HCT116 (cell line): ENCODE measurements around the gene SLC7A10. TPM values are rescaled to one million over a fixed set of nuclear protein-coding genes. Genes with fewer than 3 reads are reported as not detected.

Experiments used
- ATAC-seq: fragments of 200-7000 bp; cut with Tn5 transposase; 2 replicates; pipeline ENCODE4 v1.9.1; 2020; ENCODE audit warnings: mild to moderate bottlenecking, moderate library complexity
- BruUV-seq: library from RNA; stranded (reverse); fragments of 400-500 nt; replicated peaks from 2 replicates; lab custom pipeline; 2021; lab: Mats Ljungman, UMichigan
- CTCF ChIA-PET: fragments of 300-600 bp; sonication (Branson Sonifier 250); formaldehyde crosslinking; loops from one replicate; lab custom pipeline; 2021; ENCODE audit warnings: antibody characterized with exemption; lab: Charles Lee
- POLR2A ChIA-PET: fragments of 300-600, 350-600 bp; sonication (Branson Sonifier 250); formaldehyde crosslinking; loops from one replicate; lab custom pipeline; 2021; ENCODE audit warnings: antibody characterized with exemption; lab: Charles Lee
- RAD21 ChIA-PET, 2 experiments: fragments of 300-600 bp; sonication (Branson Sonifier 250); formaldehyde crosslinking; loops; one replicate each; lab custom pipeline; 2023; ENCODE audit warnings: low total read pairs in 2 of 2; ENCODE audit not compliant: uncharacterized antibody in 2 of 2, unreplicated experiment in 2 of 2, low non-redundant PET in 1 of 2; lab: Charles Lee
- DNase-seq: peaks from one replicate; pipeline ENCODE4 v3.0.0-alpha.2; 2010; ENCODE audit warnings: low read depth, low spot score
- H2AFZ ChIP-seq: fragments of 200-600 bp; shearing (Covaris generic), sonication (generic); 2 replicates; pipeline ENCODE4 v1.6.1; 2017; ENCODE audit warnings: low read depth, mixed run types, mixed read lengths, antibody characterized with exemption, low read length; ENCODE audit not compliant: poor library complexity, severe bottlenecking
- H3K27ac ChIP-seq: 2 replicates; pipeline ENCODE4 v1.5.1; 2012; ENCODE audit warnings: low read depth, low read length
- H3K27me3 ChIP-seq: fragments of 200-600 bp; sonication (generic); 2 replicates; pipeline ENCODE4 v1.6.1; 2016; ENCODE audit warnings: mixed run types, low read length, mixed read lengths; ENCODE audit not compliant: insufficient read depth
- H3K36me3 ChIP-seq, 2 experiments: fragments of 200-500 bp in 1 of 2; fragments of 200-600 bp in 1 of 2; sonication (Bioruptor generic) in 1 of 2; sonication (generic) in 1 of 2; 2 replicates each; pipeline versions ENCODE4 v1.5.1 to v1.6.1; 2014 to 2016; ENCODE audit warnings: low read length in 2 of 2, inconsistent platforms in 1 of 2, mixed read lengths in 1 of 2, mixed run types in 1 of 2; ENCODE audit not compliant: insufficient read depth in 2 of 2, control insufficient read depth in 1 of 2
- H3K4me1 ChIP-seq, 2 experiments: fragments of 200-600 bp in 1 of 2; sonication (generic) in 1 of 2; 2 replicates each; pipeline versions ENCODE4 v1.5.1 to v1.6.1; 2012 to 2017; ENCODE audit warnings: low read length in 2 of 2, inconsistent platforms in 1 of 2, mild to moderate bottlenecking in 1 of 2, mixed read lengths in 1 of 2, mixed run types in 1 of 2, moderate library complexity in 1 of 2; ENCODE audit not compliant: insufficient read depth in 2 of 2, control insufficient read depth in 1 of 2
- H3K4me2 ChIP-seq: fragments of 200-600 bp; sonication (generic); 2 replicates; pipeline ENCODE4 v1.6.1; 2017; ENCODE audit warnings: mixed run types, low read length, mixed read lengths
- H3K4me3 ChIP-seq, 2 experiments: fragments of 200-600 bp in 1 of 2; sonication (generic) in 1 of 2; replicated peaks in 1 of 2; 2 replicates each; pipeline ENCODE4 v1.5.1; 2011 to 2016; ENCODE audit warnings: low read length in 2 of 2, control low read depth in 1 of 2, low read depth in 1 of 2, mild to moderate bottlenecking in 1 of 2, mixed read lengths in 1 of 2, mixed run types in 1 of 2
- H3K79me2 ChIP-seq: fragments of 200-600 bp; sonication (generic); 2 replicates; pipeline ENCODE4 v1.6.1; 2017; ENCODE audit warnings: mild to moderate bottlenecking, mixed run types, low read length, moderate library complexity, mixed read lengths; ENCODE audit not compliant: insufficient read depth
- H3K9ac ChIP-seq: fragments of 200-600 bp; sonication (generic); 2 replicates; pipeline ENCODE4 v1.6.1; 2016; ENCODE audit warnings: low read length, mixed read lengths
- H3K9me2 ChIP-seq: fragments of 200-600 bp; sonication (generic), shearing (Covaris generic); 2 replicates; pipeline ENCODE4 v1.6.1; 2017; ENCODE audit warnings: mixed run types, mild to moderate bottlenecking, moderate library complexity; ENCODE audit not compliant: insufficient read depth
- H3K9me3 ChIP-seq, 2 experiments: fragments of 200-500 bp in 1 of 2; fragments of 200-600 bp in 1 of 2; sonication (Bioruptor generic) in 1 of 2; sonication (generic) in 1 of 2; 2 replicates each; pipeline ENCODE4 v1.6.1; 2014 to 2017; ENCODE audit warnings: low read length in 2 of 2, mixed read lengths in 2 of 2, inconsistent platforms in 1 of 2, low read depth in 1 of 2, mild to moderate bottlenecking in 1 of 2, mixed run types in 1 of 2, moderate library complexity in 1 of 2; ENCODE audit not compliant: control insufficient read depth in 1 of 2, insufficient read depth in 1 of 2
- H4K20me1 ChIP-seq: fragments of 200-600 bp; sonication (generic), shearing (Covaris generic); 2 replicates; pipeline ENCODE4 v1.6.1; 2017; ENCODE audit warnings: mixed run types, mild to moderate bottlenecking, moderate library complexity; ENCODE audit not compliant: insufficient read depth
- CBX3 ChIP-seq: IDR thresholded peaks from 2 replicates; pipeline ENCODE4 v1.6.1; 2012; ENCODE audit warnings: low read depth
- CEBPB ChIP-seq: IDR thresholded peaks from 2 replicates; pipeline ENCODE4 v1.6.1; 2012; ENCODE audit warnings: low read depth
- CTCF ChIP-seq, 3 experiments: fragments of 200-600 bp in 1 of 3; sonication (generic) in 1 of 3; IDR thresholded peaks in 2 of 3; conservative IDR thresholded peaks in 1 of 3; 2 replicates each; pipeline ENCODE4 v1.5.1; 2012 to 2017; ENCODE audit warnings: low read depth in 2 of 3, low read length in 2 of 3, antibody characterized with exemption in 1 of 3, borderline replicate concordance in 1 of 3, control low read depth in 1 of 3, mild to moderate bottlenecking in 1 of 3, mixed read lengths in 1 of 3, mixed run types in 1 of 3, moderate library complexity in 1 of 3; ENCODE audit not compliant: insufficient read depth in 1 of 3
- EGR1 ChIP-seq: IDR thresholded peaks from 2 replicates; pipeline ENCODE4 v1.6.1; 2012; ENCODE audit warnings: low read depth
- ELF1 ChIP-seq: IDR thresholded peaks from 2 replicates; pipeline ENCODE4 v1.6.1; 2012; ENCODE audit warnings: low read depth, borderline replicate concordance
- EZH2 ChIP-seq: fragments of 200-600 bp; sonication (generic); IDR thresholded peaks from 2 replicates; pipeline ENCODE4 v1.6.1; 2017; ENCODE audit warnings: antibody characterized with exemption, mixed run types
- EZH2phosphoT487 ChIP-seq: fragments of 200-600 bp; IDR thresholded peaks from 2 replicates; pipeline ENCODE4 v1.6.1; 2018; ENCODE audit warnings: antibody characterized with exemption, borderline replicate concordance
- FOSL1 ChIP-seq: IDR thresholded peaks from 2 replicates; pipeline ENCODE4 v1.6.1; 2012; ENCODE audit warnings: low read depth
- JUND ChIP-seq: IDR thresholded peaks from 2 replicates; pipeline ENCODE4 v1.6.1; 2012
- MAX ChIP-seq: IDR thresholded peaks from 2 replicates; pipeline ENCODE4 v1.6.1; 2012
- RAD21 ChIP-seq: IDR thresholded peaks from 2 replicates; pipeline ENCODE4 v1.6.1; 2012; ENCODE audit warnings: low read depth, mild to moderate bottlenecking
- SIN3A ChIP-seq: IDR thresholded peaks from 2 replicates; pipeline ENCODE4 v1.6.1; 2012; ENCODE audit warnings: low read depth
- SP1 ChIP-seq: IDR thresholded peaks from 2 replicates; pipeline ENCODE4 v1.6.1; 2012; ENCODE audit warnings: low read depth
- TCF7L2 ChIP-seq: IDR thresholded peaks from 2 replicates; pipeline ENCODE4 v1.7.0; 2011; ENCODE audit warnings: borderline replicate concordance, inconsistent platforms; ENCODE audit not compliant: insufficient read depth, insufficient read length; ENCODE audit errors: extremely low read depth
- YY1 ChIP-seq: IDR thresholded peaks from 2 replicates; pipeline ENCODE4 v1.6.1; 2011; ENCODE audit warnings: low read length, low read depth, moderate library complexity, mild to moderate bottlenecking; ENCODE audit not compliant: insufficient replicate concordance; ENCODE audit errors: extremely low read depth
- ZBTB33 ChIP-seq: IDR thresholded peaks from 2 replicates; pipeline ENCODE4 v1.6.1; 2011; ENCODE audit warnings: mild to moderate bottlenecking, low read length, moderate library complexity; ENCODE audit not compliant: insufficient replicate concordance; ENCODE audit errors: extremely low read depth
- intact Hi-C: fragments of 100-400 bp; cut with micrococcal nuclease; formaldehyde crosslinking; loops from 2 replicates; pipeline ENCODE4 v1.10.0; 2022
- total RNA-seq: library from RNA; stranded (reverse); gene quantifications from one replicate; pipeline ENCODE4 v1.2.1, GENCODE V29; 2021; ENCODE audit not compliant: unreplicated experiment

The SLC7A10 gene
- total RNA-seq, 1 experiment from 2014 or later, result 0.25 TPM

- no peaks in the 10 kb centered on the region for H4K20me1 ChIP-seq
- TF ChIP-seq YY1, result no peak
- TF ChIP-seq MAX, result no peak
- TF ChIP-seq CEBPB, result no peak
- TF ChIP-seq RAD21, result no peak
- no peak for TF ChIP-seq CBX3
- no peak for TF ChIP-seq SP1
- no peak for TF ChIP-seq CTCF (IDR thresholded peaks at IDR 0.05 in 2 of 3, conservative IDR thresholded peaks at IDR 0.05 in 1 of 3; ENCODE audit: borderline replicate concordance in 1 of 3, insufficient read depth in 1 of 3, low read depth in 2 of 3, low read length in 2 of 3)
- TF ChIP-seq FOSL1, result no peak
- no peak for TF ChIP-seq ZBTB33
- TF ChIP-seq EZH2phosphoT487, result no peak
- TF ChIP-seq EZH2, result no peak
- no peak for TF ChIP-seq JUND
- no peak for TF ChIP-seq SIN3A
- TF ChIP-seq EGR1, result no peak
- no peak for TF ChIP-seq TCF7L2
- no peak for TF ChIP-seq ELF1
- H3K9ac ChIP-seq, result no peak overlapping the region
- H3K27ac ChIP-seq, result no peak overlapping the region
- no peaks in the 10 kb centered on the region for H3K27me3 ChIP-seq
- no peaks in the 10 kb centered on the region for H3K36me3 ChIP-seq
- BruUV-seq, result no TSS peak
- no peaks in the 10 kb centered on the region for H3K79me2 ChIP-seq
- H3K4me2 ChIP-seq, result no peak overlapping the region
- intact Hi-C loops, result no loop called here
- ATAC-seq (no peak), DNase-seq (no peak)
- peaks cover 11 to 23% of the 10 kb centered on the region in 2 experiments; a peak in 3 of 4 replicates for H3K4me1 ChIP-seq
- RAD21 ChIA-PET, result no interaction called here
- no peaks in the 10 kb centered on the region for H3K9me2 ChIP-seq
- CTCF ChIA-PET, result interaction anchor here (2.7 kb wide), 1 partner anchor 16 kb away, joined by 11 read pairs; no protein-coding TSS in a partner anchor
- POLR2A ChIA-PET, result no interaction called here
- H2AFZ ChIP-seq, result no peak overlapping the region
- H3K4me3 ChIP-seq, result no peak overlapping the region
- H3K9me3 ChIP-seq, result no peaks in the 10 kb centered on the region
Observed at GRCh38 chr19:33168528-33168927, 57.1 kb downstream of the SLC7A10 start.
